Cardiac muscle cell (in vitro differentiated cells and primary cell): ENCODE results near the gene TDP2. TPM values are rescaled to one million over a fixed set of nuclear protein-coding genes. Genes with fewer than 3 reads are reported as not detected.

Source experiments
- DNase-seq, 2 donors: peaks; one replicate each; pipeline versions ENCODE4 v3.0.0 to v3.0.0-alpha.2; 2010 to 2017; ENCODE audit warnings: low read depth in 1 of 2, low spot score in 1 of 2
- H3K27ac ChIP-seq: fragments of 200-600 bp; sonication (generic); 2 replicates; pipeline ENCODE4 v1.5.1; 2016
- H3K27me3 ChIP-seq: fragments of 200-600 bp; sonication (generic); 2 replicates; pipeline ENCODE4 v1.6.0; 2016; ENCODE audit warnings: control low read depth
- H3K36me3 ChIP-seq: fragments of 200-600 bp; sonication (generic); 2 replicates; pipeline ENCODE4 v1.5.1; 2016; ENCODE audit warnings: control low read depth
- H3K4me1 ChIP-seq: fragments of 200-600 bp; sonication (generic); 2 replicates; pipeline ENCODE4 v1.8.1; 2017; ENCODE audit warnings: low read depth, mild to moderate bottlenecking, mixed run types
- H3K4me3 ChIP-seq: fragments of 200-600 bp; sonication (generic); 2 replicates; pipeline ENCODE4 v1.5.1; 2016; ENCODE audit warnings: mild to moderate bottlenecking
- H3K9me3 ChIP-seq: fragments of 200-600 bp; sonication (generic); 2 replicates; pipeline ENCODE4 v1.5.1; 2017; ENCODE audit warnings: low read depth, mild to moderate bottlenecking, control low read depth
- CTCF ChIP-seq: IDR thresholded peaks from 2 replicates; pipeline ENCODE4 v1.5.1; 2012; ENCODE audit warnings: low read depth, mild to moderate bottlenecking, low read length
- polyA plus RNA-seq: library from polyadenylated mRNA; unstranded; fragments of >200 nt; fragmentation: Nextera tagmentation; extraction: Ambion mirVana; gene quantifications from 2 replicates; pipeline ENCODE4 v1.2.1, GENCODE V29; 2016
- total RNA-seq: library from RNA; depleted of rRNA; stranded (reverse); fragments of >200 nt; gene quantifications from 2 replicates; pipeline ENCODE4 v1.2.3, GENCODE V29; 2016

Gene TDP2
- total RNA-seq: 36.6 and 46.6 TPM in 2 replicates
- polyA plus RNA-seq: 59.0 and 68.7 TPM in 2 replicates

- peak; percentile 98 to 99 for DNase-seq
- peak; percentile 59 for TF ChIP-seq CTCF
- H3K36me3 ChIP-seq: peaks cover 8% of the 10 kb centered on the region
- H3K4me1 ChIP-seq: no peaks in the 10 kb centered on the region
- H3K27me3 ChIP-seq: no peaks in the 10 kb centered on the region
- H3K9me3 ChIP-seq: no peaks in the 10 kb centered on the region
- H3K27ac ChIP-seq: peak within 1 kb of the TSS; percentile 94
- peak within 1 kb of the TSS; percentile 79 for H3K4me3 ChIP-seq
These were observed at the start of gene TDP2, which contains the start of gene ACOT13 for GRCh38 chr6:24666641-24667377. Gene TDP2, minus strand, starts transcription at chr6:24666899. Its CDS starts 37 bp downstream, at chr6:24666862. Gene ACOT13, plus strand, starts transcription at chr6:24667077. Its CDS starts 187 bp downstream, at chr6:24667264.

- no peak for TF ChIP-seq CTCF
- H3K9me3 ChIP-seq: no peaks in the 10 kb centered on the region
- no peaks in the 10 kb centered on the region for H3K4me1 ChIP-seq
- no peak overlapping the region for H3K4me3 ChIP-seq
- H3K36me3 ChIP-seq: peaks cover 91% of the 10 kb centered on the region
- no peak overlapping the region for H3K27ac ChIP-seq
- H3K27me3 ChIP-seq: no peaks in the 10 kb centered on the region
- no peak for DNase-seq
These were observed 44.0 kb upstream of the TDP2 start for GRCh38 chr6:24710519-24711303.

GRCh38 chr6:24709014-24709711 lies 42.5 kb upstream of the TDP2 start:
- Histone ChIP-seq H3K4me1 (no peaks in the 10 kb centered on the region), H3K9me3 (no peaks in the 10 kb centered on the region), H3K36me3 (peaks cover 93% of the 10 kb centered on the region), H3K27ac (peak overlapping the region; percentile 31), H3K27me3 (no peaks in the 10 kb centered on the region), H3K4me3 (no peak overlapping the region)
- TF ChIP-seq CTCF: no peak
- no peak for DNase-seq

- H3K27ac ChIP-seq: peak overlapping the region; percentile 31
- no peak for DNase-seq
These were observed 41.9 kb upstream of the TDP2 start for GRCh38 chr6:24708612-24709011.

More at GRCh38 chr6:24708612-24709011, 41.9 kb upstream of the TDP2 start:
- peaks cover 89% of the 10 kb centered on the region for H3K36me3 ChIP-seq
- no peaks in the 10 kb centered on the region for H3K9me3 ChIP-seq
- no peak overlapping the region for H3K4me3 ChIP-seq
- H3K4me1 ChIP-seq: no peaks in the 10 kb centered on the region
- TF ChIP-seq CTCF: no peak
- H3K27me3 ChIP-seq: no peaks in the 10 kb centered on the region
